Esophagus squamous epithelium (tissue), 4 donors: ENCODE results near the gene PTAFR.

Experiments
- POLR2A ChIP-seq, 4 donors: fragments of 450-650 bp; IDR thresholded peaks; one replicate each; pipeline ENCODE4 v1.6.1; 2017; ENCODE audit warnings: antibody characterized with exemption in 4 of 4, mild to moderate bottlenecking in 4 of 4, moderate library complexity in 3 of 4
- TF ChIP-seq, protein P1 (sequence below), 6 experiments: fragments of 450-650 bp in 4 of 6; fragments of 200-600 bp in 2 of 6; sonication (generic) in 2 of 6; IDR thresholded peaks; one replicate each; pipeline ENCODE4 v1.5.1; 2016 to 2019; ENCODE audit warnings: antibody characterized with exemption in 6 of 6, mild to moderate bottlenecking in 4 of 6, moderate library complexity in 4 of 6

DNA sequence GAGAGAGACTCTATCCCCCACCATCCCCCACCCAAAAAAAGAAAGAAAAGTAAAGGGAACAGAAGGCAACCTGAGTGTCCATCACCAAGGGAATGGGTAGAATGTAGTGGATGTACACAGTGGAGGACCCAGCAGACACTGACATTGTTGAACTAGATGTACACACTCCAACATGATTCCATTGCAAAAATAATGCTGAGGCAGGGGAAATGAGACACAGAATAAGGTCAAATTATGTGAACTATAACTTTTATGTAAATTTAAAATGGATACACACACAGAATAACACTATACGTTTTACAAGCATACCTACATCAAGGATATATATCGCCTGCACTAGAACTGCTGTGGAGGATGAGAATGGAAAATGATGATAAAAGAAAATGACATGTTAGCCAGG, 34.8 kb downstream of the PTAFR start:
- TF ChIP-seq POLR2A (IDR thresholded peaks at IDR 0.05) = no peak
- TF ChIP-seq, protein P1, sequence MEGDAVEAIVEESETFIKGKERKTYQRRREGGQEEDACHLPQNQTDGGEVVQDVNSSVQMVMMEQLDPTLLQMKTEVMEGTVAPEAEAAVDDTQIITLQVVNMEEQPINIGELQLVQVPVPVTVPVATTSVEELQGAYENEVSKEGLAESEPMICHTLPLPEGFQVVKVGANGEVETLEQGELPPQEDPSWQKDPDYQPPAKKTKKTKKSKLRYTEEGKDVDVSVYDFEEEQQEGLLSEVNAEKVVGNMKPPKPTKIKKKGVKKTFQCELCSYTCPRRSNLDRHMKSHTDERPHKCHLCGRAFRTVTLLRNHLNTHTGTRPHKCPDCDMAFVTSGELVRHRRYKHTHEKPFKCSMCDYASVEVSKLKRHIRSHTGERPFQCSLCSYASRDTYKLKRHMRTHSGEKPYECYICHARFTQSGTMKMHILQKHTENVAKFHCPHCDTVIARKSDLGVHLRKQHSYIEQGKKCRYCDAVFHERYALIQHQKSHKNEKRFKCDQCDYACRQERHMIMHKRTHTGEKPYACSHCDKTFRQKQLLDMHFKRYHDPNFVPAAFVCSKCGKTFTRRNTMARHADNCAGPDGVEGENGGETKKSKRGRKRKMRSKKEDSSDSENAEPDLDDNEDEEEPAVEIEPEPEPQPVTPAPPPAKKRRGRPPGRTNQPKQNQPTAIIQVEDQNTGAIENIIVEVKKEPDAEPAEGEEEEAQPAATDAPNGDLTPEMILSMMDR (IDR thresholded peaks at IDR 0.05) = no peak
